Left ventricle myocardium superior (tissue), 1 donor: ENCODE measurements around the gene TTYH1. TPM values are rescaled to one million over a fixed set of nuclear protein-coding genes. Genes with fewer than 3 reads are reported as not detected.
A peak's percentile ranks its signal among the peaks of the same experiment; 100 is the strongest.
"Not testable (repeated sequence)": the region's sequence is repeated elsewhere in the genome, so short reads cannot be mapped to it uniquely, and the experiment has no call there.

Experiments
- ATAC-seq: fragments of 200-7000 bp; cut with Tn5 transposase; one replicate; pipeline ENCODE4 v1.9.1; 2020; ENCODE audit warnings: mild to moderate bottlenecking, moderate library complexity
- DNase-seq: peaks from one replicate; pipeline ENCODE4 v3.0.0-alpha.2; 2020
- intact Hi-C: fragments of 100-400 bp; cut with micrococcal nuclease; formaldehyde crosslinking; loops from one replicate; pipeline ENCODE4 v1.11.0; 2022
- total RNA-seq: library from RNA; stranded (reverse); fragmentation: NEBNext Ultra II Directional; extraction: Animal tissue kit (Norgen Biotek cat#: 25700); gene quantifications from one replicate; pipeline ENCODE4 v1.2.1, GENCODE V29; 2021
- donor health status: DM: no; HTN: yes; CAD: no; lungs with severe emphysema.

TTYH1 gene
- total RNA-seq, 1 donor from 2014 or later: 1.6 TPM

- intact Hi-C loops: no loop called here
- DNase-seq (peak; percentile 95), ATAC-seq (peak; percentile 80)
Observed at GRCh38 chr19:54464630-54465425, 49.6 kb downstream of the TTYH1 start.

- DNase-seq (peak; percentile 47), ATAC-seq (no peak)
- intact Hi-C loops: no loop called here
Observed at GRCh38 chr19:54465426-54466109, 50.3 kb downstream of the TTYH1 start.

- DNase-seq, intact Hi-C loops, ATAC-seq: not testable (repeated sequence)
Observed at GRCh38 chr19:54466110-54466480, 50.8 kb downstream of the TTYH1 start.

- peak; percentile 6 for ATAC-seq
- intact Hi-C loops: no loop called here
- peak; percentile 77 for DNase-seq
Observed at GRCh38 chr19:54469496-54469934, 54.3 kb downstream of the TTYH1 start.

GRCh38 chr19:54470276-54470887 is 55.1 kb downstream of the TTYH1 start:
- intact Hi-C loops: no loop called here
- DNase-seq (no peak), ATAC-seq (no peak)

- DNase-seq (peak; percentile 68), ATAC-seq (peak; percentile 53)
- intact Hi-C loops: no loop called here
Observed at GRCh38 chr19:54470991-54471782, 55.9 kb downstream of the TTYH1 start.

GRCh38 chr19:54473071-54473891 is 58.0 kb downstream of the TTYH1 start, which contains the start of gene CDC42EP5:
TSS of gene CDC42EP5 (minus strand) at chr19:54473296. CDS start at chr19:54465547, 7,749 bp downstream.
- intact Hi-C loops: no loop called here
- ATAC-seq (peak; percentile 94), DNase-seq (peak; percentile 83)

- DNase-seq (no peak), ATAC-seq (no peak)
- intact Hi-C loops: no loop called here
Observed at GRCh38 chr19:54473892-54474372, 58.7 kb downstream of the TTYH1 start.

- intact Hi-C loops: no loop called here
- no peak for DNase-seq
- ATAC-seq: no peak
Observed at GRCh38 chr19:54475706-54476105, 60.4 kb downstream of the TTYH1 start.

- intact Hi-C loops: no loop called here
- ATAC-seq (no peak), DNase-seq (no peak)
Observed at GRCh38 chr19:54477650-54478049, 62.4 kb downstream of the TTYH1 start.

- no peak for ATAC-seq
- intact Hi-C loops: no loop called here
- DNase-seq: no peak
Observed at GRCh38 chr19:54478677-54479266, 63.5 kb downstream of the TTYH1 start.

GRCh38 chr19:54480051-54480450 is 64.8 kb downstream of the TTYH1 start:
- ATAC-seq: no peak
- DNase-seq: no peak
- intact Hi-C loops: no loop called here

- intact Hi-C loops: no loop called here
- ATAC-seq (peak; percentile 43), DNase-seq (no peak)
Observed at GRCh38 chr19:54481326-54481930, 66.2 kb downstream of the TTYH1 start.

- no peak for ATAC-seq
- DNase-seq: no peak
- intact Hi-C loops: no loop called here
Observed at GRCh38 chr19:54482889-54483288, 67.6 kb downstream of the TTYH1 start.

- DNase-seq (no peak), ATAC-seq (no peak)
- intact Hi-C loops: no loop called here
Observed at GRCh38 chr19:54484451-54484850, 69.2 kb downstream of the TTYH1 start.

GRCh38 chr19:54485851-54486250 is 70.6 kb downstream of the TTYH1 start:
- DNase-seq (no peak), ATAC-seq (no peak)
- intact Hi-C loops: no loop called here
